Erythroblast (primary cell): ENCODE results near the gene ARID4B.

Experiments used
- GATA1 ChIP-seq: IDR thresholded peaks from 2 replicates; pipeline ENCODE4 v1.6.1; 2011; ENCODE audit warnings: low read depth, mild to moderate bottlenecking, control low read depth, low read length, moderate library complexity
- POLR2A ChIP-seq: IDR thresholded peaks from 2 replicates; pipeline ENCODE4 v1.6.1; 2011; ENCODE audit warnings: mild to moderate bottlenecking, low read length

- TF ChIP-seq POLR2A (no peak), GATA1 (no peak)
These were observed 23.9 kb upstream of the ARID4B start for GRCh38 chr1:235351898-235352297.
